A673 (cell line): ENCODE data around the gene BTN1A1.
"Not testable (repeated sequence)": the region's sequence is repeated elsewhere in the genome, so short reads cannot be mapped to it uniquely, and the experiment has no call there.

Experiments
- EZH2 ChIP-seq: fragments of 200-600 bp; sonication (generic); IDR thresholded peaks from 2 replicates; pipeline ENCODE4 v1.6.1; 2017; ENCODE audit warnings: borderline replicate concordance, low read depth, mild to moderate bottlenecking, mixed read lengths, antibody characterized with exemption, low read length; ENCODE audit not compliant: poor library complexity, severe bottlenecking
- TF ChIP-seq, protein P1 (sequence below): fragments of 300-800, 200-600 bp; sonication (generic); conservative IDR thresholded peaks from 2 replicates; pipeline ENCODE4 v1.5.1; 2017; ENCODE audit warnings: low read depth, mild to moderate bottlenecking, antibody characterized with exemption, low read length, moderate library complexity, mixed read lengths

DNA sequence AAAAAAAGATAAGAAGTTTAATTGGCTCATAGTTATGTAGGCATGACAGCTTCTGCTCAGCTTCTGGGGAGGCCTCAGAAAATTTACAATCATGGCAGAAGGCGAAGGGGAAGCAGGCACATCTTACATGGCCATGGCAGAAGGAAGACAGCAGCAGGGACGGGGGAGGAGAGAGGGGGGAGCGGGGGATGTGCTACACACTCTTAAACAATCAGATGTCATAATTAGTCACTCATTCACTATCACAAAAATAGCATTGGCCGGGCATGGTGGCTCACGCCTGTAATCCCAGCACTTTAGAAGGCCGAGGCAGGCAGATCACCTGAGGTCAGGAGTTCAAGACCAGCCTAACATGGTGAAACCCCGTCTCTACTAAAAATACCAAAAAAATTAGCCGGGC is 10.9 kb downstream of the BTN1A1 start:
- TF ChIP-seq, protein P1, sequence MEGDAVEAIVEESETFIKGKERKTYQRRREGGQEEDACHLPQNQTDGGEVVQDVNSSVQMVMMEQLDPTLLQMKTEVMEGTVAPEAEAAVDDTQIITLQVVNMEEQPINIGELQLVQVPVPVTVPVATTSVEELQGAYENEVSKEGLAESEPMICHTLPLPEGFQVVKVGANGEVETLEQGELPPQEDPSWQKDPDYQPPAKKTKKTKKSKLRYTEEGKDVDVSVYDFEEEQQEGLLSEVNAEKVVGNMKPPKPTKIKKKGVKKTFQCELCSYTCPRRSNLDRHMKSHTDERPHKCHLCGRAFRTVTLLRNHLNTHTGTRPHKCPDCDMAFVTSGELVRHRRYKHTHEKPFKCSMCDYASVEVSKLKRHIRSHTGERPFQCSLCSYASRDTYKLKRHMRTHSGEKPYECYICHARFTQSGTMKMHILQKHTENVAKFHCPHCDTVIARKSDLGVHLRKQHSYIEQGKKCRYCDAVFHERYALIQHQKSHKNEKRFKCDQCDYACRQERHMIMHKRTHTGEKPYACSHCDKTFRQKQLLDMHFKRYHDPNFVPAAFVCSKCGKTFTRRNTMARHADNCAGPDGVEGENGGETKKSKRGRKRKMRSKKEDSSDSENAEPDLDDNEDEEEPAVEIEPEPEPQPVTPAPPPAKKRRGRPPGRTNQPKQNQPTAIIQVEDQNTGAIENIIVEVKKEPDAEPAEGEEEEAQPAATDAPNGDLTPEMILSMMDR, result not testable (repeated sequence)
- not testable (repeated sequence) for TF ChIP-seq EZH2
